B cell (primary cell): ENCODE data around the gene SPPL2C. TPM values are rescaled to one million over a fixed set of nuclear protein-coding genes. Genes with fewer than 3 reads are reported as not detected.

Source experiments
- ATAC-seq: fragments of 200-7000 bp; cut with Tn5 transposase; one replicate; pipeline ENCODE4 v1.10.0; 2021; ENCODE audit warnings: low read depth, mild to moderate bottlenecking, moderate number of reproducible peaks, moderate library complexity
- CTCF ChIA-PET: fragments of 350-600 bp; sonication (Branson Sonifier 250); formaldehyde crosslinking; loops from one replicate; lab custom pipeline; 2021; ENCODE audit warnings: antibody characterized with exemption, inconsistent platforms; lab: Charles Lee
- POLR2A ChIA-PET: fragments of 350-600 bp; sonication (Branson Sonifier 250); formaldehyde crosslinking; loops from one replicate; lab custom pipeline; 2021; ENCODE audit warnings: antibody characterized with exemption; lab: Charles Lee
- DNase-seq: peaks from one replicate; pipeline ENCODE4 v3.0.0; 2013
- H2AFZ ChIP-seq: 2 replicates; pipeline ENCODE4 v1.6.1; 2012; ENCODE audit warnings: mild to moderate bottlenecking, low read depth, low read length; ENCODE audit not compliant: insufficient read depth, poor library complexity, severe bottlenecking
- H3K27ac ChIP-seq, 2 donors: 1 replicate in 1 of 2; 2 replicates in 1 of 2; pipeline ENCODE4 v1.5.1; 2012 to 2013; ENCODE audit warnings: low read length in 2 of 2, mild to moderate bottlenecking in 2 of 2, moderate library complexity in 1 of 2
- H3K27me3 ChIP-seq, 4 experiments: fragments of 200-600 bp in 1 of 4; sonication (generic) in 1 of 4; replicated peaks in 1 of 4; 1 replicate in 2 of 4; 2 replicates in 2 of 4; pipeline versions ENCODE4 v1.6.1 to v1.7.0; 2013 to 2016; ENCODE audit warnings: low read length in 3 of 4, mild to moderate bottlenecking in 2 of 4, mixed read lengths in 1 of 4, moderate library complexity in 1 of 4; ENCODE audit not compliant: insufficient read depth in 4 of 4, control insufficient read depth in 3 of 4; ENCODE audit errors: control extremely low read depth in 1 of 4
- H3K36me3 ChIP-seq, 2 experiments: replicated peaks in 1 of 2; 1 replicate in 1 of 2; 2 replicates in 1 of 2; pipeline versions ENCODE4 v1.6.1 to v1.7.1; 2013; ENCODE audit warnings: low read length in 1 of 2; ENCODE audit not compliant: insufficient read depth in 2 of 2, control insufficient read depth in 1 of 2; ENCODE audit errors: control extremely low read depth in 1 of 2, extremely low read depth in 1 of 2
- H3K4me1 ChIP-seq, 2 donors: fragments of 200-600 bp in 1 of 2; sonication (generic) in 1 of 2; 1 replicate in 1 of 2; 2 replicates in 1 of 2; pipeline versions ENCODE4 v1.5.1 to v1.6.1; 2013 to 2017; ENCODE audit warnings: low read length in 2 of 2; ENCODE audit not compliant: control insufficient read depth in 2 of 2, insufficient read depth in 2 of 2
- H3K4me2 ChIP-seq: replicated peaks from 2 replicates; pipeline ENCODE3; 2012; ENCODE audit warnings: mild to moderate bottlenecking, low read depth, low read length; ENCODE audit not compliant: poor library complexity, severe bottlenecking
- H3K4me3 ChIP-seq, 5 experiments: fragments of 200-600 bp in 1 of 5; sonication (generic) in 1 of 5; 1 replicate in 3 of 5; 2 replicates in 2 of 5; pipeline versions ENCODE4 v1.5.1 to v1.7.0; 2011 to 2016; ENCODE audit warnings: low read length in 4 of 5, mild to moderate bottlenecking in 4 of 5, low read depth in 2 of 5, control low read depth in 1 of 5, moderate library complexity in 1 of 5; ENCODE audit not compliant: insufficient read depth in 1 of 5; ENCODE audit errors: control extremely low read depth in 1 of 5, extremely low read depth in 1 of 5
- H3K79me2 ChIP-seq: fragments of 200-600 bp; sonication (generic); one replicate; pipeline ENCODE4 v1.6.0; 2016; ENCODE audit warnings: low read length; ENCODE audit not compliant: control insufficient read depth, insufficient read depth
- H3K9ac ChIP-seq: fragments of 200-600 bp; sonication (generic); 2 replicates; pipeline ENCODE4 v1.6.1; 2017; ENCODE audit warnings: mild to moderate bottlenecking, low read length, moderate library complexity
- H3K9me3 ChIP-seq, 3 donors: one replicate each; pipeline versions ENCODE4 v1.6.1 to v1.7.1; 2013; ENCODE audit warnings: low read length in 2 of 3; ENCODE audit not compliant: control insufficient read depth in 2 of 3, insufficient read depth in 1 of 3; ENCODE audit errors: control extremely low read depth in 1 of 3
- H4K20me1 ChIP-seq: 2 replicates; pipeline ENCODE4 v1.6.0; 2012; ENCODE audit warnings: mild to moderate bottlenecking, low read length; ENCODE audit not compliant: insufficient read depth, control insufficient read depth, poor library complexity, severe bottlenecking
- H3K27ac Mint-ChIP-seq: one replicate; pipeline ENCODE4 v1.8.0; 2021; ENCODE audit warnings: mixed read lengths
- H3K27me3 Mint-ChIP-seq: one replicate; pipeline ENCODE4 v1.8.0; 2021; ENCODE audit warnings: mixed read lengths
- H3K4me1 Mint-ChIP-seq: one replicate; pipeline ENCODE4 v1.8.0; 2021; ENCODE audit warnings: mixed read lengths
- H3K4me3 Mint-ChIP-seq: one replicate; pipeline ENCODE4 v1.8.0; 2021; ENCODE audit warnings: mixed read lengths
- H3K9me3 Mint-ChIP-seq: one replicate; pipeline ENCODE4 v1.8.0; 2022; ENCODE audit warnings: mixed read lengths; ENCODE audit not compliant: insufficient read depth
- EZH2 ChIP-seq: IDR thresholded peaks from 2 replicates; pipeline ENCODE4 v1.6.1; 2012; ENCODE audit warnings: borderline replicate concordance, low read depth, mild to moderate bottlenecking, moderate library complexity, low read length; ENCODE audit not compliant: insufficient read depth, poor library complexity, severe bottlenecking
- WGBS: methylation state at CpG from one replicate; pipeline ENCODE4 v1.1.5; 2013; ENCODE audit warnings: missing lambda C conversion rate; ENCODE audit not compliant: insufficient coverage; 5-methylcytosine and 5-hydroxymethylcytosine counted together
- intact Hi-C: fragments of 100-400 bp; cut with micrococcal nuclease; formaldehyde crosslinking; loops from one replicate; pipeline ENCODE4 v1.10.0; 2022
- polyA plus RNA-seq: library from polyadenylated mRNA; depleted of rRNA; stranded (reverse); fragments of >200 nt; gene quantifications from 2 replicates; pipeline ENCODE4 v1.2.3, GENCODE V29; 2012
- total RNA-seq, 2 donors: library from RNA; stranded (reverse); fragments of 120-200 nt in 1 of 2; gene quantifications; 1 replicate in 1 of 2; 2 replicates in 1 of 2; pipeline versions ENCODE4 v1.2.3 to v1.2.4, GENCODE V29; 2013 to 2022
- TF ChIP-seq, protein P1 (sequence below): fragments of 200-600 bp; IDR thresholded peaks from one replicate; pipeline ENCODE4 v1.8.0; 2022; ENCODE audit warnings: antibody characterized with exemption, mild to moderate bottlenecking

Gene SPPL2C
- total and polyA plus RNA-seq, 2 donors (not counting 1 experiment from before 2014, with no cell fraction given): not detected

DNA sequence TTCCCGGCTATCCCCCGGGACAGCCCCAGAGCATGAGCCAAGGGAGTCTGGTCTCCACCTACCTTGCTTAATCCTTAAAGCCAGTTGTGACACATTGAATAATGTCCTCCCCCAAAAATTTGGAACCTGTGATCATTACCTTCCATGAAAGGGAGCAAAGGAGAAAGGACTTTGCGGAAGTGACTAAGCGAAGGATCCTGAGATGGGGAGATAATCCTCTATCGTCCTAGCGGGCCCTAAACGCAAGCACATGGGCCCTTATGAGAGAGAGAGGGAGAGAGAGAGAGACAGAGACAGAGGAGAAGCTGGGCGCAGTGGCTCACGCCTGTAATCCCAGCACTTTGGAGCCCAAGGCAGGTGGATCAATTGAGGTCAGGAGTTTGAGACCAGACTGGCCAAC is 9.5 kb downstream of the SPPL2C start:
- ChIA-PET CTCF (interaction anchor here (0.6 kb wide), 1 partner anchor 150 kb away, joined by 3 read pairs; no protein-coding TSS in a partner anchor), POLR2A (no interaction called here)
- no peaks in the 10 kb centered on the region for H3K79me2 ChIP-seq
- H3K9me3 ChIP-seq: peaks cover 0 to 10% (median 0%) of the 10 kb centered on the region in 3 donors
- H3K4me1 ChIP-seq: peaks cover 0 to 2% of the 10 kb centered on the region in 2 donors
- no peak overlapping the region for H3K4me3 Mint-ChIP-seq
- TF ChIP-seq EZH2: no peak
- TF ChIP-seq, protein P1, sequence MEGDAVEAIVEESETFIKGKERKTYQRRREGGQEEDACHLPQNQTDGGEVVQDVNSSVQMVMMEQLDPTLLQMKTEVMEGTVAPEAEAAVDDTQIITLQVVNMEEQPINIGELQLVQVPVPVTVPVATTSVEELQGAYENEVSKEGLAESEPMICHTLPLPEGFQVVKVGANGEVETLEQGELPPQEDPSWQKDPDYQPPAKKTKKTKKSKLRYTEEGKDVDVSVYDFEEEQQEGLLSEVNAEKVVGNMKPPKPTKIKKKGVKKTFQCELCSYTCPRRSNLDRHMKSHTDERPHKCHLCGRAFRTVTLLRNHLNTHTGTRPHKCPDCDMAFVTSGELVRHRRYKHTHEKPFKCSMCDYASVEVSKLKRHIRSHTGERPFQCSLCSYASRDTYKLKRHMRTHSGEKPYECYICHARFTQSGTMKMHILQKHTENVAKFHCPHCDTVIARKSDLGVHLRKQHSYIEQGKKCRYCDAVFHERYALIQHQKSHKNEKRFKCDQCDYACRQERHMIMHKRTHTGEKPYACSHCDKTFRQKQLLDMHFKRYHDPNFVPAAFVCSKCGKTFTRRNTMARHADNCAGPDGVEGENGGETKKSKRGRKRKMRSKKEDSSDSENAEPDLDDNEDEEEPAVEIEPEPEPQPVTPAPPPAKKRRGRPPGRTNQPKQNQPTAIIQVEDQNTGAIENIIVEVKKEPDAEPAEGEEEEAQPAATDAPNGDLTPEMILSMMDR: no peak
- 82% methylated on average over 8 of the region's 9 CpGs for WGBS
- H3K36me3 ChIP-seq: no peaks in the 10 kb centered on the region
- H3K4me3 ChIP-seq: no peak overlapping the region
- H4K20me1 ChIP-seq: no peaks in the 10 kb centered on the region
- no peak overlapping the region for H3K9ac ChIP-seq
- H3K9me3 Mint-ChIP-seq: no peaks in the 10 kb centered on the region
- H3K4me2 ChIP-seq: no peak overlapping the region
- no peak for ATAC-seq
- no peak for DNase-seq
- H3K27ac ChIP-seq: no peak overlapping the region
- peaks cover 0 to 25% (median 3%) of the 10 kb centered on the region in 4 experiments for H3K27me3 ChIP-seq
- H2AFZ ChIP-seq: no peak overlapping the region
- no peaks in the 10 kb centered on the region for H3K4me1 Mint-ChIP-seq
- H3K27me3 Mint-ChIP-seq: peaks cover 38% of the 10 kb centered on the region
- intact Hi-C loops: no loop called here
- H3K27ac Mint-ChIP-seq: no peak overlapping the region

DNA sequence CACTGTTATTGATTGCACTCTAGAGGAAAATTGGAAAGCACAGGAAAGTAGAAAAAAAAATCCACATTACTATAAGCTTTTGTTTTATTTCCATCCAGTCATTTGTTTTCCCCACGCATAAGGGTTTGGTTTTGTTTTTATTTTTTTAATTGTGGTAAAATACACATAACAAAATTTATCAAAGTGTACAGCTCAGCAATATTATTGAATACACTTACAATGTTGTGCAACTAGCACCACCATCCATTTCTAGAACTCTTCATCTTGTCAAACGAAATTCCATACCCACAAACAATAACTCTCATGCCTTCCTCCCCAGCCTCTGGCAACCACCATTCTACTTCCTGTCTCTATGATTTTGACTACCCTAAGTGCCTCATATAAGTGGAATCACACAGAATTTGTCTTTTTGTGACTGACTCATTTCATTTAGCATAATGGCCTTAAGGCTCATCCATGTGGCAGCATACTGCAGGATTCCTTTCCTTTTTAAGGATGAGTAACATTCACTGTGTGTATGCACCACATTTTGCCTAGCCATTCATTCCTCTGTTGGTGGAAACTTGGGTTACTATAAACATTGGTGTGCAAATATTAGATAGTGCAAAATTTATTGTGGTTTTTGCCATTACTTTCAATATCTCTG is 11.1 kb downstream of the SPPL2C start:
- H3K9me3 ChIP-seq: peaks cover 0 to 10% (median 0%) of the 10 kb centered on the region in 3 donors
- ChIA-PET CTCF (interaction anchor here (1.3 to 1.5 kb wide), 2 partner anchors 15 to 24 kb away, joined by 3 read pairs; no protein-coding TSS in a partner anchor), POLR2A (no interaction called here)
- H3K27ac ChIP-seq: no peak overlapping the region
- intact Hi-C loops: no loop called here
- no peak overlapping the region for H3K4me3 ChIP-seq
- TF ChIP-seq, protein P1: no peak
- no peak for TF ChIP-seq EZH2
- H3K36me3 ChIP-seq: no peaks in the 10 kb centered on the region
- no peaks in the 10 kb centered on the region for H4K20me1 ChIP-seq
- Mint-ChIP-seq H3K27ac (no peak overlapping the region), H3K4me3 (no peak overlapping the region), H3K27me3 (peaks cover 40% of the 10 kb centered on the region), H3K9me3 (no peaks in the 10 kb centered on the region), H3K4me1 (no peaks in the 10 kb centered on the region)
- ATAC-seq (no peak), DNase-seq (no peak)
- H3K4me2 ChIP-seq: no peak overlapping the region
- no peaks in the 10 kb centered on the region for H3K79me2 ChIP-seq
- WGBS: 33% methylated on average over 1 of the region's 2 CpGs
- H3K4me1 ChIP-seq: peaks cover 0 to 2% of the 10 kb centered on the region in 2 donors
- peaks cover 0 to 25% (median 3%) of the 10 kb centered on the region in 4 experiments for H3K27me3 ChIP-seq
- no peak overlapping the region for H3K9ac ChIP-seq
- no peak overlapping the region for H2AFZ ChIP-seq
